Measurements from ENCODE around the gene SLC38A4.

- no peak for TF ChIP-seq EZH2 (IDR thresholded peaks at IDR 0.05; ENCODE audit: insufficient read depth, poor library complexity, severe bottlenecking)
- TF ChIP-seq EZH2phosphoT487 (IDR thresholded peaks at IDR 0.05; ENCODE audit: insufficient read depth, low read depth): no peak
Observed at GRCh38 chr12:46865311-46865710, 39.5 kb upstream of the SLC38A4 start.

All from GM23248 (cell line).